ENCODE data around the gene TMEM178B.

GRCh38 chr7:141287936-141288335, 214.1 kb downstream of the TMEM178B start:
- TF ChIP-seq, protein P1, sequence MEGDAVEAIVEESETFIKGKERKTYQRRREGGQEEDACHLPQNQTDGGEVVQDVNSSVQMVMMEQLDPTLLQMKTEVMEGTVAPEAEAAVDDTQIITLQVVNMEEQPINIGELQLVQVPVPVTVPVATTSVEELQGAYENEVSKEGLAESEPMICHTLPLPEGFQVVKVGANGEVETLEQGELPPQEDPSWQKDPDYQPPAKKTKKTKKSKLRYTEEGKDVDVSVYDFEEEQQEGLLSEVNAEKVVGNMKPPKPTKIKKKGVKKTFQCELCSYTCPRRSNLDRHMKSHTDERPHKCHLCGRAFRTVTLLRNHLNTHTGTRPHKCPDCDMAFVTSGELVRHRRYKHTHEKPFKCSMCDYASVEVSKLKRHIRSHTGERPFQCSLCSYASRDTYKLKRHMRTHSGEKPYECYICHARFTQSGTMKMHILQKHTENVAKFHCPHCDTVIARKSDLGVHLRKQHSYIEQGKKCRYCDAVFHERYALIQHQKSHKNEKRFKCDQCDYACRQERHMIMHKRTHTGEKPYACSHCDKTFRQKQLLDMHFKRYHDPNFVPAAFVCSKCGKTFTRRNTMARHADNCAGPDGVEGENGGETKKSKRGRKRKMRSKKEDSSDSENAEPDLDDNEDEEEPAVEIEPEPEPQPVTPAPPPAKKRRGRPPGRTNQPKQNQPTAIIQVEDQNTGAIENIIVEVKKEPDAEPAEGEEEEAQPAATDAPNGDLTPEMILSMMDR (IDR thresholded peaks at IDR 0.05) = no peak
- TF ChIP-seq POLR2A (IDR thresholded peaks at IDR 0.05) = no peak

All from right lobe of liver (tissue), 4 donors.